NCI-H2227 (cell line): ENCODE measurements around the gene AATF.

Experiments used
- DNase-seq: peaks from one replicate; lab custom pipeline; 2025; ENCODE audit not compliant: unreplicated experiment; lab: John Stamatoyannopoulos, UW

Gene AATF

GRCh38 chr17:36929851-36930582, 18.7 kb upstream of the AATF start:
- DNase-seq: no peak

GRCh38 chr17:36930583-36930900, 18.2 kb upstream of the AATF start:
- DNase-seq: no peak

- DNase-seq: no peak
Measured at GRCh38 chr17:36931096-36931696, 17.6 kb upstream of the AATF start.

- no peak for DNase-seq
Measured at GRCh38 chr17:36931697-36932382, 16.9 kb upstream of the AATF start.

- DNase-seq: no peak
Measured at GRCh38 chr17:36932383-36932693, 16.4 kb upstream of the AATF start.

GRCh38 chr17:36932694-36933511, 15.9 kb upstream of the AATF start:
- no peak for DNase-seq

GRCh38 chr17:36933512-36934143, 15.1 kb upstream of the AATF start:
- DNase-seq: no peak

GRCh38 chr17:36934144-36934691, 14.5 kb upstream of the AATF start:
- DNase-seq: peak; percentile 22

- DNase-seq: peak; percentile 69
Measured at GRCh38 chr17:36934692-36935630, 13.8 kb upstream of the AATF start.

GRCh38 chr17:36935671-36936454, 12.9 kb upstream of the AATF start:
- peak; percentile 46 for DNase-seq

- peak; percentile 85 for DNase-seq
Measured at GRCh38 chr17:36936455-36937000, 12.2 kb upstream of the AATF start.

- peak; percentile 44 for DNase-seq
Measured at GRCh38 chr17:36937001-36937958, 11.5 kb upstream of the AATF start, which contains the start of gene LHX1. Gene LHX1, plus strand, starts transcription at chr17:36937475. Its CDS starts 723 bp downstream, at chr17:36938198.

GRCh38 chr17:36937959-36938565, 10.7 kb upstream of the AATF start:
- DNase-seq: peak; percentile 48

- DNase-seq: peak; percentile 48
Measured at GRCh38 chr17:36938566-36939051, 10.1 kb upstream of the AATF start.

- DNase-seq: peak; percentile 30
Measured at GRCh38 chr17:36939052-36939801, 9.5 kb upstream of the AATF start.

GRCh38 chr17:36939802-36940312, 8.9 kb upstream of the AATF start:
- DNase-seq: no peak
